ENCODE measurements around the gene SORT1. TPM values are rescaled to one million over a fixed set of nuclear protein-coding genes. Genes with fewer than 3 reads are reported as not detected.
A peak's percentile ranks its signal among the peaks of the same experiment; 100 is the strongest.

SORT1 gene
- total and polyA plus RNA-seq, 2 experiments from 2014 or later = 25.0 to 27.6 TPM

DNA sequence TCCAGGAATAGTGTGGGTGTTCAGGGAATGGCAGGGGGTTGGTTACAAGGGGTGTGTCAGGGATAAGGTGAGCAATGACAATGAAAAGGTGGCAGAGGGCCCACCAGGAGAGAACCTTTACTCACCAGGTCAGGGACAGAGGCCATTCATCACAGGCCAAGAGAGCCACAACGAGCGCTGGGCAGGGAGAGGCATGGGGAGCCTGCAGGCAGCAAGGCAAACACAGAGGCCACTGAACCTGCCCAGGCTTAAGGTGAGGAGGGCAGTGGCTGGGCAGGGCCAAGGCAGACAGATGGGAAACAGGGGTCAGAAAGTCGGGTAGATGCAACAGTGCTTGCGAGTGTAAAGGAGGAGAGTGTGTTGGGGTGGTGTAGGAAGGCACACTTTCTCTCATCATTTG is 62.6 kb downstream of the SORT1 start:
- H3K4me1 ChIP-seq (ENCODE audit: low read depth) = no peaks in the 10 kb centered on the region
- no peak overlapping the region for H3K27ac ChIP-seq
- DNase-seq (ENCODE audit: low read depth in 1 of 2, low spot score in 1 of 2) = no peak
- no peaks in the 10 kb centered on the region for H3K27me3 ChIP-seq
- TF ChIP-seq, protein P1, sequence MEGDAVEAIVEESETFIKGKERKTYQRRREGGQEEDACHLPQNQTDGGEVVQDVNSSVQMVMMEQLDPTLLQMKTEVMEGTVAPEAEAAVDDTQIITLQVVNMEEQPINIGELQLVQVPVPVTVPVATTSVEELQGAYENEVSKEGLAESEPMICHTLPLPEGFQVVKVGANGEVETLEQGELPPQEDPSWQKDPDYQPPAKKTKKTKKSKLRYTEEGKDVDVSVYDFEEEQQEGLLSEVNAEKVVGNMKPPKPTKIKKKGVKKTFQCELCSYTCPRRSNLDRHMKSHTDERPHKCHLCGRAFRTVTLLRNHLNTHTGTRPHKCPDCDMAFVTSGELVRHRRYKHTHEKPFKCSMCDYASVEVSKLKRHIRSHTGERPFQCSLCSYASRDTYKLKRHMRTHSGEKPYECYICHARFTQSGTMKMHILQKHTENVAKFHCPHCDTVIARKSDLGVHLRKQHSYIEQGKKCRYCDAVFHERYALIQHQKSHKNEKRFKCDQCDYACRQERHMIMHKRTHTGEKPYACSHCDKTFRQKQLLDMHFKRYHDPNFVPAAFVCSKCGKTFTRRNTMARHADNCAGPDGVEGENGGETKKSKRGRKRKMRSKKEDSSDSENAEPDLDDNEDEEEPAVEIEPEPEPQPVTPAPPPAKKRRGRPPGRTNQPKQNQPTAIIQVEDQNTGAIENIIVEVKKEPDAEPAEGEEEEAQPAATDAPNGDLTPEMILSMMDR (IDR thresholded peaks at IDR 0.05; ENCODE audit: low read depth, low read length) = no peak
- no peak overlapping the region for H3K4me3 ChIP-seq
- H3K36me3 ChIP-seq = peaks cover 39% of the 10 kb centered on the region
- H3K9me3 ChIP-seq (ENCODE audit: low read depth) = no peaks in the 10 kb centered on the region

DNA sequence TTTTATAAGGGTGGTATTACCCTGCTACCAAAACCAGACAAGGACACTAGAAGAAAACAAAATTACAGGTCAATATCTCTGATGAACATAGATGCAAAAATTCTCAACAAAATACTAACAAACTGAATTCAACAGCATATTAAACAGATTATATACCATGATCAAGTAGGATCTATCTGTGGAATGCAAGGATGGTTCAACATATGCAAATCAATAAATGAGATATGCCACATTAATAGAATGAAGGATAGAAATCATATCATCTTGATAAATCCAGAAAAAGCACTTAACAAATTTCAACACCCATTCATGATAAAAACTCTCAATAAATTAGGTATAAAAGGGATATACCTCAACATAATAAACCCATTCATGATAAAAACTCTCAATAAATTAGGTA is 66.6 kb downstream of the SORT1 start:
- H3K27me3 ChIP-seq = no peaks in the 10 kb centered on the region
- no peak for DNase-seq (ENCODE audit: low read depth in 1 of 2, low spot score in 1 of 2)
- H3K9me3 ChIP-seq (ENCODE audit: low read depth) = no peaks in the 10 kb centered on the region
- H3K4me3 ChIP-seq = no peak overlapping the region
- H3K27ac ChIP-seq = no peak overlapping the region
- peaks cover 49% of the 10 kb centered on the region for H3K36me3 ChIP-seq
- TF ChIP-seq, protein P1 (IDR thresholded peaks at IDR 0.05; ENCODE audit: low read depth, low read length) = no peak
- no peaks in the 10 kb centered on the region for H3K4me1 ChIP-seq (ENCODE audit: low read depth)

DNA sequence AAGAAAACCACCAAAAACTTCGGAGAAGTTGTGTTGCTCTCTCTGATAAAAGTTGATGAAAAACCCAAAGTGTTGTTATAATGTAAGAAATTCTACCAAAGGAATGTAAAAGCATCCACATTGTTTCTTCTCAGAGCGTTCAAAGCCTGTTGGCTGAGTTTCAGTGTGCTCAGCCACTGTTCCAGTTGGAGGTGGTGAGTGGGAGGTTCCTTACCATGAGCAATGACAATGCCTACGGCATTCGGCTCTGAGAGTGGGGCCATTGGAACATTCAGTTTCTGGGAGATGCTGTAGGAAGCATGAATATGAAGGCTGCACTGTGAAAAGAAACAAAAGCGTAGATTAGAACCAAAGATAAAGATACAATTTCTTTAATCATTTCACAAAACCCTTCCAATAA is 70.4 kb downstream of the SORT1 start:
- Histone ChIP-seq H3K4me1 (ENCODE audit: low read depth) (no peaks in the 10 kb centered on the region), H3K36me3 (peaks cover 50% of the 10 kb centered on the region), H3K4me3 (no peak overlapping the region), H3K9me3 (ENCODE audit: low read depth) (no peaks in the 10 kb centered on the region), H3K27ac (no peak overlapping the region), H3K27me3 (no peaks in the 10 kb centered on the region)
- peak in 1 of 2 donors; percentile 44 for DNase-seq (ENCODE audit: low read depth in 1 of 2, low spot score in 1 of 2)
- TF ChIP-seq, protein P1 (IDR thresholded peaks at IDR 0.05; ENCODE audit: low read depth, low read length) = no peak

DNA sequence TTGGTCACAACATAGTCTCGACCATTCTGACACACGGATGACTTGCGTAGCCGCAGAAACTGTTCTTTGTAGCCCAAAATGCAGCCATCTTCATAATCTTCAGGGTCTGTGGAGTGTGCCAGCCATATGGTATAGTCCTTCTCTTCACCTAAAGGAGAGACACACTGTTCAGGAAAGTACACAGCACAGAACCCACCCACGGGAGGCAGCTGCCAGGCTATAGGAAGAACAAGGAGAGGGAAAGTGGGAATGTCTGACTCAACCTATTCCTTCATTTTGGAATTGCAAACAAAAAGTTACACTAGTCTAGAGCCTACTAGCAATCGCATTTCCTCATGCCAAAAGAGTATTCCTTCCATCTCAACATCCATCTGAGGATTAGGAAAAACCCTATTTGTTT is 74.7 kb downstream of the SORT1 start:
- no peak overlapping the region for H3K27ac ChIP-seq
- H3K9me3 ChIP-seq (ENCODE audit: low read depth) = no peaks in the 10 kb centered on the region
- no peak for DNase-seq (ENCODE audit: low read depth in 1 of 2, low spot score in 1 of 2)
- H3K36me3 ChIP-seq = peaks cover 57% of the 10 kb centered on the region
- H3K4me1 ChIP-seq (ENCODE audit: low read depth) = no peaks in the 10 kb centered on the region
- TF ChIP-seq, protein P1 (IDR thresholded peaks at IDR 0.05; ENCODE audit: low read depth, low read length) = no peak
- no peak overlapping the region for H3K4me3 ChIP-seq
- no peaks in the 10 kb centered on the region for H3K27me3 ChIP-seq

DNA sequence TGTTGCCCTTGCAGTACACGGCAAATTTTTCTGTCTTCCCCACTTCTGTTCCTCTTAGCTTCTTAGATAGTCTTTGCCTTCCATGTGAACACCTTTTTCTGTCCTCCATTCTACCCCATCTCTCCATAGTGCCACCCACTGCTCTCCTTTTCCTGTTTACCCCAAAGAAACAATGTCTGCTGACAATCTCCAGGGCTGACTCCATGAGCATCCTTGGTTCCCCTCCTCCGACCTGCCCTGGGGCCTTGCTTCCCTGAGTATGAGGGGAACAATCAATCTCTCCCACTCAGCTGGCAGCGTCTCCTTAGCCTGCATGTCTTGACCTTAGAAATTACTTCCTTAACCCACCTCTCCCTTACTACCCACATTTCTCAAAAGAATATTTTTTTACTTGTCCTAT is 78.6 kb downstream of the SORT1 start:
- Histone ChIP-seq H3K4me3 (no peak overlapping the region), H3K27ac (no peak overlapping the region), H3K4me1 (ENCODE audit: low read depth) (peaks cover 5% of the 10 kb centered on the region), H3K36me3 (peaks cover 48% of the 10 kb centered on the region), H3K27me3 (no peaks in the 10 kb centered on the region), H3K9me3 (ENCODE audit: low read depth) (no peaks in the 10 kb centered on the region)
- TF ChIP-seq, protein P1 (IDR thresholded peaks at IDR 0.05; ENCODE audit: low read depth, low read length) = no peak
- no peak for DNase-seq (ENCODE audit: low read depth in 1 of 2, low spot score in 1 of 2)

DNA sequence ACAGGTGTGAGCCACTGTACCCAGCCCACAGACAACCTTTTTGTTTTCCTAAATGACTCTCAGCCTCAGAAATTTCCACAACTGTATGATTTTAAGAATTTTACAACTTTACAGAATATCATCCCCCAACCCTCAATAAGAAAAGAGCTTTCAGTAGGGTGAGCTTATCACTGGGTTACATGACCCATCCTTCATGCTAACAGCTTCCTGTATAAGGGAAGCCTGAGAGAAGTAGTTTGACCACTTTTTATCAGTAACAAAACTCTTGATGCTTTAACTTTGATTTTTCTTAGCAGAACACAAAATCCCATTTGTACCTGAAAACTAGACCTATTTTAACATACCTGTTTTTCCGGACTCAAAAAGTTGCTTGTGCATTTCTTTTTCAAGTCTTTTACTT is 81.2 kb downstream of the SORT1 start:
- no peak for DNase-seq (ENCODE audit: low read depth in 1 of 2, low spot score in 1 of 2)
- no peak overlapping the region for H3K27ac ChIP-seq
- peaks cover 34% of the 10 kb centered on the region for H3K36me3 ChIP-seq

More for the DNA sequence above, 81.2 kb downstream of the SORT1 start:
- TF ChIP-seq, protein P1 (IDR thresholded peaks at IDR 0.05; ENCODE audit: low read depth, low read length) = no peak
- Histone ChIP-seq H3K27me3 (no peaks in the 10 kb centered on the region), H3K9me3 (ENCODE audit: low read depth) (no peaks in the 10 kb centered on the region), H3K4me3 (no peak overlapping the region), H3K4me1 (ENCODE audit: low read depth) (peaks cover 5% of the 10 kb centered on the region)
